GM18858 (cell line): ENCODE measurements around the gene HSD17B4.
"Not testable (repeated sequence)": the region's sequence is repeated elsewhere in the genome, so short reads cannot be mapped to it uniquely, and the experiment has no call there.

Source experiments
- ATAC-seq: cut with Tn5 transposase; IDR thresholded peaks from one replicate; pipeline ENCODE4 v1.9.1; 2021; ENCODE audit not compliant: unreplicated experiment

Gene HSD17B4

GRCh38 chr5:119428574-119428973, 23.7 kb upstream of the HSD17B4 start:
- ATAC-seq = not testable (repeated sequence)

- ATAC-seq = not testable (repeated sequence)
Measured at GRCh38 chr5:119432674-119433237, 19.5 kb upstream of the HSD17B4 start.

DNA sequence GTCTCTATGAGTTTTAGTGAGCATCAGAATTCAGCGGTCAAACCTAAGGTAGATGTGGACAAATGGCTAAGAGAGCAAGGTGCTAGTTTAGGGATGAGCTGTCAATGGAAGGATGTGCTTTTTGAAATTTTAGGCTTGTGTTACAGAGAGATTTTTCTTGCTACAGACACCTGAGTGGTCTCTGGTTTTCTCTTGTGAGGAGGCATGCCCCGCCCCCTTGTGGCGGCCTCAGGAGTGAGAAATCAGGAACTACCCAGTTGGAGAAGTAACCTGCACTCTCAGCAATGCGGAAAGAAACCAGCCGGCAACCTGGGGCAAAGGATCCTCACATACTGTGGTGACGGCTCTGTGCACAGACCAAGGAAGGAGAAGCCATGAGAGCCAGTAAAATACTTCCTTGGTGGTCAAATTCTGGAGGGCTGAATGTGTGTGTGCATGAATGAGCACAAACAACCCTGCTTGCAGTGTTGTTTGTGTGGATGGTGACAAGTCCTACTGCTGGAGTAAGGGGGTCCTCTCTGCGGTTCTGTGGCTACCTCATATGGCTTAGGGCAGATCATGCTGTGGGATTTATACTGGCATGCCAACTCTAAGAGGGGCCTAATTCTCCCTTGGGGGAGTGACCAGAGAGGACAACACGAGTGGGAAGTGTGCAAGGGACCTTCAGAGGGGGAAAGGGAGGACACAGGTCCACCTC, 16.7 kb upstream of the HSD17B4 start:
- ATAC-seq = peak; percentile 96

DNA sequence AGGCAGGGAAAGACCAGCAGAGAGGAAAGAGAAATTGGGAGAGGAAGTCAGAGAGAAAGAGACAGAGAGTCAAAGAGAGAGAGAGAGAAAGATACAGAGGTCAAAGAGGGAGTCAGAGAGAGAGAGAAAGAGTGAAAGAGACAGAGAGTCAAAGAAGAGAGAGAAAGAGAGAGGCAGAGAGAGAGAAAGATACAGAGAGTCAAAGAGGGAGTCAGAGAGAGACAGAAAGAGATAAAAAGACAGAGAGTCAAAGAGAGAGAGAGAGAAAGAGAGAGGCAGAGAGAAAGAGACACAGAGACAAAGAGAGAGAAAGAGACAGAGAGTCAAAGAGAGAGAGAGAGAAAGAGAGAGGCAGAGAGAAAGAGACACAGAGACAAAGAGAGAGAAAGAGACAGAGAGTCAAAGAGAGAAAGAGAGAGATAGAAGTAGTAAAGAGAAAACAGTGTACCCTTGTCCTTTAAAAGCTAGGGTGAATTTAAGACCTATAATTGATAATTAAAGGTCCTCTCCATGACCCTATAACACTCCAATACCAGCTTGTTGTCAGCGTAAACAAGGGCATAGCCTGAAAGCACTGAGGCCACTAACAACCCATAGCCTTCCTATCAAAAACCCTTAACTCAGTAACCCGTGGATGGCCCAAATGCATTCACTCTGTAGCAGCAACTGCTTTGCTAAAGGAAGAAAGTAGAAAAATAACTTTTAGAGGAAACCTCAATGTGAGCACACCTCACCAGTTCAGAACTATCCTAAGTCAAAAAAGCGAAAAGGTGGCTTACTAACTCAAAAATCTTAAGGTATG, 14.3 kb upstream of the HSD17B4 start:
- ATAC-seq = not testable (repeated sequence)

- ATAC-seq = not testable (repeated sequence)
Measured at GRCh38 chr5:119438587-119438917, 13.7 kb upstream of the HSD17B4 start.

- no peak for ATAC-seq
Measured at GRCh38 chr5:119439140-119439631, 13.1 kb upstream of the HSD17B4 start.

DNA sequence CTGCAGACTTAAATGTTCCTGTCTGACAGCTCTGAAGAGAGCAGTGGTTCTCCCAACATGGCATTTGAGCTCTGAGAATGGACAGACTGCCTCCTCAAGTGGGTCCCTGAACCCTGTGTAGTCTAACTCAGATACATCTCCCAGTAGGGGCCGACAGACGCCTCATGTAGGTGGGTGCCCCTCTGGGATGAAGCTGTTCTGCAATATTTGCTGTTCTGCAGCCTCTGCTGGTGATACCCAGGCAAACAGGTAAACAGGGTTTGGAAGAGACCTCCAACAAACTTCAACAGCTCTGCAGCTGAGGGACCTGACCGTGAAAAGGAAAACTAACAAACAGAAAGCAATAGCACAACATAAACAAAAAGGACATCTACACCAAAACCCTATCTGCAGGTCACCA, 12.7 kb upstream of the HSD17B4 start:
- ATAC-seq = not testable (repeated sequence)

- ATAC-seq = not testable (repeated sequence)
Measured at GRCh38 chr5:119444643-119445042, 7.7 kb upstream of the HSD17B4 start.

DNA sequence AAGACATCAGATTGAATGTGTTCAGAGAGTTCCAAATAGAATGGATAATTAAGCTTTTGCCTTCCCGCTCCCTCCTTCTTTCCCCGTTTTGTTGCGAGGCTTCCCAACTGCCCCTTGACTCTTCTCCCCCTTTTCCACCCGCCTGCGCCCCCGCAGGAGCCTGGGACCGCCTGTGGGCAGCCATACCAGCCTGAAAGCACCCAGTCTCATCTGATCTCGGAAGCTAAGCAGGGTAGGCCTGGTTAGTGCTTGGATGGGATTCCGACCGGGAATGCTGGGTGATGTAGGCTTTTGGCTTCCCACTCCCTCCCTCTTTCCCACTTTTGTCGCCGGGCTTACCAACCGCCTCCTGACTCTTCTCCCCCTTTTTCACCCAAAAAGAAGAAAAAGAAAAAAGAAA, 6.8 kb upstream of the HSD17B4 start:
- ATAC-seq = no peak

- no peak for ATAC-seq
Measured at GRCh38 chr5:119449882-119450281, 2.4 kb upstream of the HSD17B4 start.

DNA sequence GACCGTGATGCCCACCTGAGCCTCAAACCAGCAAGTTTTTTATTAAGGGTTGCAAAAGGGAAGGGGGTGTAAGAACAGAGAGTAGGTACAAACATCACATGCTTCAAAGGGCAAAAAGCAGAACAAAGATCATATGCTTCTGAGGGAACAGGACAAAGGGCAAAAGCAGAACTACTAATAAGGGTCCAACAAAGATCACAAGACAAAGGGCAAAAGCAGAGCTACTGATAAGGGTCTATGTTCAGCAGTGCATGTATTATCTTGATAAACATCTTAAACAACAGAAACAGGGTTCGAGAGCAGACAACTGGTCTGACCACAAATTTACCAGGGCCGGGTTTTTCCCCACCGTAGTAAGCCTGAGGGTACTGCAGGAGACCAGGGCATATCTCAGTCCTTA, 1.7 kb upstream of the HSD17B4 start:
- not testable (repeated sequence) for ATAC-seq

DNA sequence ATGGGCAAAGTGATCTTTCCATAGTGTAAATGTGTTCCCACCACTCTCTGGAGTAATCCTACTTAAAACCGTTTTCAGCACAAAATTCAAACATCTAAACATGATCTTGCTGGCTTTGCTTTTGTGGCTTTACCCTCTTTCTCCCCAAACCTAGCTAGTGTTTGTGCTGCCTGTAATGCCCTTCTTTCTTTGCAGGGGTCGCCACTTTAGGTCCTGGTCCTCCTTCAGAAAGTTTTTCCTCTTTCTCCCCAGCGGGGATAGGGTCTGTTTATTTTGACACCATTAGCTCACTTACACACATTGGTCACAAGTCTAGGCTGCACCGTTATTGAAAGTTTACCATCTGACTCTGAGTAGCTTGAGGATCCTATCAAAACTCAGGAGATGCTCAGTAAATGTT, 736 bp upstream of the HSD17B4 start:
- no peak for ATAC-seq

DNA sequence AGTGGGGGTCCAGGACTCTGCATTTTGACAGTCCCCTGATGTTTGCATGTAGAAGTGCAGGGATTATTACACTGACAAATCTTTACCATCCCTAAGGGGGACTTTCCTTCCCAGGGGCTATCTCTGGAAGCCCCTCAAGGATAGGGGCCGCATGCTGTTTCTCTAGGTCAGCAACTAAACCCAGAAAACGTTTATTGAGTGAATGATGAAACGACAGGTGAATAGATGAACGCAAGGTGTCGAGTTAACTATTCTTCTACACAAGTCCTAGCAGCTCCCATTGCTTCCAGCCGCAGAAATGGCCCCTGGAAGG, 281 bp upstream of the HSD17B4 start:
- no peak for ATAC-seq

DNA sequence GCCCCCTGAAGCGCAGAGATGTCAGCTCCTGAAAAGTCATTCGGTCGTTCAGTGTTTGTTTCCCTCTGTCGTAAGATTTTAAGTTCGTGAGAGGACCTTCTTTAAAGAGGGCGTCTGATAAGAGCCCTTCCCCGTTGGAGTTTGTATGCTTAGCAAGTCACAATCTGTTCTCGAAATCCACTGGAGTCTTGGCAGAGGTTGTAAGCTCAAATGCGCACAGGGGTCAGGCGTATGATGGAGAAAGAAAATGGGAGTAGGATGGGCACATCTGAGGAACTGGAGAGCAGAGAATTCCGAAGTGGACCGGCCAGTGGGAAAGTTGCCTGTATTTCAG, 710 bp downstream of the HSD17B4 start:
- peak; percentile 1 for ATAC-seq

DNA sequence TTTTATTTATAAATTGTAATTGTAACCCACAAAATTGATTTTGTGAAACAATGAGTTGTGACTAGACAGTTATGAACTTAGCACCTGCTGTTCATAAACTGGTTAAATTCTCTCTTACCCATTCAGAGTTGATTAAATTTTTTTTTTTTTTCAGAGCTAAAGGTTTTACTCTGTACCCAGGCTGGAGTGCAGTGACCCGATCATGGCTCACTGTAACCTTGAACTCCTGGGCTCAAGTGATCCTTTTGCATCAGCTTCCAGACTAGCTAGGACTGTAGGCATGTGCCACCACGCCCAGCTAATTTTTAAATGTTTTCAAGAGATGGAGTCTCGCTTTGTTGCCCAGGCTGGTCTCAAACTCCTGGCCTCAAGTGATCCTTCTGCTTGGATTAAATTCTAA, 1.9 kb downstream of the HSD17B4 start:
- no peak for ATAC-seq

DNA sequence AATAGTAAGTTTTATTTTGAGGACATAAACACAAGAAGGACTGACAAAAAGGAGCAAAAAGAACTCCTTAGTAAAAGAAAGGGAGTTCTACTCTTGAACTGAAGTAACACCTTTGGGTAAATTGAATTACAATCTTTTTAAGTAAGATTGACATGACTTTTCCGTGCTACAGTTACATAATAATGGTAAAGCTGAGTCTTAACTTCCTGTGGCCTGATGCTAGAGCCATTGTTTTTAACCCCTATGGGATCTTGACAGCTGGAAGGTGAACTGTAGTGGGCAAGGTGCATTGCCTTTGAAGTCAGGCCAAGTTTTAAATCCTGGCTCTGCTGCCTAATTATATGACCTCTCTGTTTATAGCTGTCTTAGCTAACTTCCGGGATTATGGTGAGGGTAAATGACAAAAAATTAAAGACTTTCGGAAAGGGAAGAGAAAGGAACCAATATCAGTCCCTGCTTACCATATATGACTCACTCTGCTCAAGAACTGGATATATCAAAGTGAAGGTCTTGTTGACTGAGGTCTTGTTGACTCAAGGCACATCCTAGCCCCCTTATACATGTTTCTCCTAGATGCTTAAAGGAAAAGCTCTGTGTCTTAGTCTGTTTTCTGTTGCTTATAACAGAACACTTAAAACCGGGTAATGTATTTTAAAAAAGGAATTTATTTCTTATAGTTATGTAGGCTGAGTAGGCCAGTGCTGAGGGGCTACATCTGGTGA, 6.8 kb downstream of the HSD17B4 start:
- no peak for ATAC-seq

- no peak for ATAC-seq
Measured at GRCh38 chr5:119465640-119466039, 13.3 kb downstream of the HSD17B4 start.

- no peak for ATAC-seq
Measured at GRCh38 chr5:119468286-119468685, 16.0 kb downstream of the HSD17B4 start.

DNA sequence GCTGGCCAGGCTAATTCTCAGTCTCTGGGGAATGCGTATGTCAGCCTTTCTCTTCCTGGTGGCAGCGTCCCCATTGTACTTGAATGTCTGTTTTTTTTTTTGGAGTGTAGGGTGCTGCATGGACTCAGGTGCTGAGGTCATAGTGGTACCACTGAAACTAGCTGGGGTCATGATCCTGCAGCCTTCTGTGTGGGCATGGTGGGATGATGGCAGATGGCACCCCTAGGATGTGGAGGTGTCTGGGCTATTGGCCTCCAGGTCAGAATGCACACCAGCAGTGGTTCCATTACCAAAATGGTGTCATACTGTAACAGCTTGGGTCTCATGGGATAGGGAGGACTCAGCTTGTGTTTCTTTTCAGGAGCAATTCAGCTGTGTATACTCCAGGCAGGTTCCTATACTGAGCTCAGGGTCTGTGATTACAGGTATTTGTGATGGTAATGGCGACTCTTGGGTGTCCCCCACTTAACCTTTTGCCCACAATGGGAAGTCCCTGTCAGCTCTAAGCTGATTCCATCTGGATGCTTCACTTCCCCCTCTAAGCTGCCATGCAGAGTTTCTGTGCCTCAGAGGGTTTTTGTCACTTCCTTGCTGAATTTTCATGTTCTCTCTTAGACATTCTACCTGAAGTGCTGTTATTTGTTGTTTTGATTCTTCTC, 17.9 kb downstream of the HSD17B4 start:
- ATAC-seq = peak; percentile 70

DNA sequence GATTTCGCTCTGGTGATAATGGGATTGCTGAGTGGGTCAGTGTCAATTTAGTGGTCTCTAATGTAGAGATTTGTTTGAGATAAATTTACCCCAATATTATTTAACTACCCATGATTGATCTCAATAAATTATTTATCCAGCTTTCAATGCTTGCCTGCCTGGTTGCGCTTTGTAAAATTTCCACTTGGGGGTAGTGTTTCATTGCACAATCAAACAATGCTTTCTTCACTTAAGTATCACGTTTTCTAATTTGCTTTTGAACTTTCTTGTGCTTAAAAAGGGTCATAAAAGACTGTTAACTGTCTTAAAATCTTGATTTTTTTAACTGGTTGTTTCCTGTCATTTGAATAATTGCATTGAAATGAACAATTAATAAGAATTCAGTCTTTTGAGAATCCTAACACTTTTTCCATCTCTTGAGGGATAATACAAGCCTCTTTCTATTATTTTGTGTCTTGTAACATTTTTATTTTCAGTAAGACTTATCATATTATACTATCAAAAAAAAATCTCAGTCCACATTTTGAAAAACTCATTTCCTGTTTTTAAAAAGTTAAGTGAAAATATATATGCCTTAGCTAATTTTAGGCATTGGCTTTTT, 18.7 kb downstream of the HSD17B4 start:
- ATAC-seq = peak; percentile 26

DNA sequence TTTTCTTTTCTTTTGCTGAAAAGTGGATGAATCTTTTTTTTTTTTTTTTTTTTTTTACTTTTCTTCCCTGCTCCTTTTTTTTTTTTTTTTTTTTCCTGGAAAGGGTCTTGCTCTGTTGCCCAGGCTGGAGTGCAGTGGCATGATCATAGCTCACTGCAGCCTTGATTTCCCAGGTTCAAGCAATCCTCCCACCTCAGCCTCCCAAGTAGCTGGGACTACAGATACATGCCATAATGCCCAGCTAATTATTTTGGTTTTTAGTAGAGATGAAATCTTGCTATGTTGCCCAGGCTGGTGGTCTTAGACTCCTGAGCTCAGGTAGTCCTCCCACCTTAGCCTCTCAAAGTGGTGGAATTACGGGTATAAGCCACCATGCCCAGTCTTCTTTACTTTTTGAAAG, 20.9 kb downstream of the HSD17B4 start:
- no peak for ATAC-seq
